ENCODE data around the gene ABCG8. TPM values are rescaled to one million over a fixed set of nuclear protein-coding genes. Genes with fewer than 3 reads are reported as not detected.
A peak's percentile ranks its signal among the peaks of the same experiment; 100 is the strongest.

Gene ABCG8
- polyA plus RNA-seq (2012; ENCODE audit: low read depth, missing spikeins) = 0.01 TPM

- TF ChIP-seq SPI1 (IDR thresholded peaks at IDR 0.05; ENCODE audit: low read depth, low read length) (no peak), POLR2A (IDR thresholded peaks at IDR 0.05; ENCODE audit: low read depth, low read length) (no peak), PAX5 (IDR thresholded peaks at IDR 0.05; ENCODE audit: insufficient read depth, low read length, severe bottlenecking) (no peak), TAF1 (IDR thresholded peaks at IDR 0.05; ENCODE audit: low read depth, low read length) (no peak), POU2F2 (IDR thresholded peaks at IDR 0.05; ENCODE audit: low read depth, low read length) (no peak)
- DNase-seq (ENCODE audit: insufficient read length, low spot score) = no peak
- FAIRE-seq = no peak
Observed at GRCh38 chr2:43838560-43839267, at the start of gene ABCG8, which contains the start of gene ABCG5. TSS of gene ABCG8 (plus strand) at chr2:43838971. CDS start at chr2:43839054, 83 bp downstream. TSS of gene ABCG5 (minus strand) at chr2:43838839. CDS start at chr2:43838679, 160 bp downstream.

GRCh38 chr2:43790147-43790546 lies 48.6 kb upstream of the ABCG8 start:
- no peak for DNase-seq (ENCODE audit: insufficient read length, low spot score)
- TF ChIP-seq SPI1 (IDR thresholded peaks at IDR 0.05; ENCODE audit: low read depth, low read length) (no peak), POLR2AphosphoS5 (IDR thresholded peaks at IDR 0.05; ENCODE audit: low read depth, low read length) (no peak), POU2F2 (IDR thresholded peaks at IDR 0.05; ENCODE audit: low read depth, low read length) (no peak)
- FAIRE-seq = no peak

DNA sequence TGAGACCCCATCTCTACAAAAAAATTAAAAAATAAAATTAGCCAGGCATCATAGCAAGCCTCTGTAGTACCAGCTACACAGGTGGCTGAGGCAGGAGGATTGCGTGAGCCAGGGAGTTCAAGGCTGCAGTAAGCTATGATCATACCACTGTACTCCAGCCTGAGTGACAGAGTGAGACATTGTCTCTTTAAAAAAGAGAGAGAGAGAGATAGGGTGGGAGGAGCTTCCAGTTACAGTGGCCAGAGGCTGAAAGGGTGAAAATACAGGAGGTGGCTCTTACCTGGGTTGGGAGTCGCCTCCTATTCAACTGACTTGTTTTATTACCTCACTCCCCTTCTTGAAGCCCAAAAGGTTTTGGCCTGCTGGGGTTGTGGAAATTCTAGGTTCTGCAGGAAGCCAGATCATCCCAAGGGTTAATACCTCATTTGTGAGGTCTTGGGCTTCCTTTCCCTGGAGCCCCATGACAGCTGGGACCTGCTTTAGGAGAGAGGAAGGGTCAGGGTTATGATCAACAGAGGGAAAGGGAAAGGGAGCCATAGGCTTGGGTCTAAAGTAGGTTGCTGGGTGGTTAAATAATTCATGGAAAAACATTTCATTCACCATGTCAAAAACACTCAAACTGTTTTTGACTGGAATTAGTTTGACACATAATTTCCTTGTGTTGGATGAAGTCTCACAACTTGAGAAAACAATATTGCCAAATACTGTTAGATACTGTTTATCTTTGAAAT lies 47.6 kb upstream of the ABCG8 start:
- DNase-seq (ENCODE audit: insufficient read length, low spot score) (no peak), FAIRE-seq (peak; percentile 16)
- TF ChIP-seq POLR2A (IDR thresholded peaks at IDR 0.05; ENCODE audit: low read depth, low read length) (no peak), SPI1 (IDR thresholded peaks at IDR 0.05; ENCODE audit: low read depth, low read length) (no peak)

DNA sequence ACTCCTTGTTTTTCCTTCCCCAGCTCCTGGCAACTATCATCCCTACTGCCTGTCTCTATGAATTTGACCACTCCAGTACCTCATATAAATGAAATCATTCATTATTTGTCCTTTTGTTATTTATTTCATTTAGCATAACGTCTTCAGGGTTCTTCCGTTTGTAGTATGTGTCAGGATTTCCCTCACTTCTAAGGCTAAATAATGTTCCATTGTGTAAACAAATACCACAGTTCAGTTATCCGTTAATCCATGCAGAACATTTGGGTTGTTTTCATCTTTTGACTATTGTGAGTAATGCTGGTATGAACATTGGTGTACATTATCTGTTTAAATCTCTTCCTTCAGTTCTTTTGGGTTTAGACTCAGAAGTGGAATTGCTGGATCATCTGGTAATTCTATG lies 46.1 kb upstream of the ABCG8 start:
- no peak for DNase-seq (ENCODE audit: insufficient read length, low spot score)
- TF ChIP-seq POLR2AphosphoS5 (IDR thresholded peaks at IDR 0.05; ENCODE audit: low read depth, low read length) = no peak
- TF ChIP-seq POLR2A (IDR thresholded peaks at IDR 0.05; ENCODE audit: low read depth, low read length) = no peak
- no peak for FAIRE-seq

DNA sequence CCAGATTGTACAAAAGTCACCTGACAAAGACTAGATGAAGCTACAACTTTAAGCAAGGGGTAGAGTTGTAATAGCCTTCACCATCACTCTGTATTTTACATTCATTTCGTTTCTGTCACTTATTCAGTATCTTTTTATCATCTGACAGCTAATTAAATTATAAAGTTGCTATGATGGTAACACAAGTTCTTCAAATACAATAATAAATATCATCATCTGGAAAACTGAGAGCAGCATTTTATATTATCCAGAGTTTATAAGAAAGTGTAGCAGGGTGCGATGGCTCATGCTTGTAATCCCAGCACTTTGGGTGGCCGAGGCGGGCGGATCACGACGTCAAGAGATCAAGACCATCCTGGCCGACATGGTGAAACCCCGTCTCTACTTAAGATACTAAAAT lies 43.8 kb upstream of the ABCG8 start:
- FAIRE-seq (no peak), DNase-seq (ENCODE audit: insufficient read length, low spot score) (no peak)
- no peak for TF ChIP-seq POLR2AphosphoS5 (IDR thresholded peaks at IDR 0.05; ENCODE audit: low read depth, low read length)
- TF ChIP-seq SPI1 (IDR thresholded peaks at IDR 0.05; ENCODE audit: low read depth, low read length) = no peak
- no peak for TF ChIP-seq TAF1 (IDR thresholded peaks at IDR 0.05; ENCODE audit: low read depth, low read length)
- TF ChIP-seq POU2F2 (IDR thresholded peaks at IDR 0.05; ENCODE audit: low read depth, low read length) = no peak
- no peak for TF ChIP-seq PAX5 (IDR thresholded peaks at IDR 0.05; ENCODE audit: insufficient read depth, low read length, severe bottlenecking)
- TF ChIP-seq POLR2A (IDR thresholded peaks at IDR 0.05; ENCODE audit: low read depth, low read length) = no peak

DNA sequence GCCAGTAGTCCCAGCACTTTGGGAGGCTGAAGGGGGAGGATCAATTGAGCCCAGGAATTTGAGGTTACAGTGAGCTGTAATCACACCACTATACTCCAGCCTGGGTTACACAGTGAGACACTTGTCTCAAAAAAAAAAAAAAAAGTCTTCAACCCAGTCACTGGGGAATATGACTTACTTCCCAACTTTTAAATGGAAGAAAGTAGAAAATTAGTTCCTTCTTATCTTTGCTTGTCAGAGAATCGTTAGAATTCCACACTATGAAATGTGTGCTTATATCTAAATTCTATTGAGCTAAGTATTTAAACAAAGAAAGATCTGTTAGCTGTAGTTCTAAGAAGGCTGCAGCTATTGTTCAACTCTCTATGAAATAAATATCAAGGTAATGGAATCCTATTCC lies 42.6 kb upstream of the ABCG8 start:
- TF ChIP-seq TAF1 (IDR thresholded peaks at IDR 0.05; ENCODE audit: low read depth, low read length) (no peak), POLR2A (IDR thresholded peaks at IDR 0.05; ENCODE audit: low read depth, low read length) (no peak), SPI1 (IDR thresholded peaks at IDR 0.05; ENCODE audit: low read depth, low read length) (no peak), PAX5 (IDR thresholded peaks at IDR 0.05; ENCODE audit: insufficient read depth, low read length, severe bottlenecking) (no peak), POU2F2 (IDR thresholded peaks at IDR 0.05; ENCODE audit: low read depth, low read length) (no peak), POLR2AphosphoS5 (IDR thresholded peaks at IDR 0.05; ENCODE audit: low read depth, low read length) (no peak)
- DNase-seq (ENCODE audit: insufficient read length, low spot score) (no peak), FAIRE-seq (no peak)

DNA sequence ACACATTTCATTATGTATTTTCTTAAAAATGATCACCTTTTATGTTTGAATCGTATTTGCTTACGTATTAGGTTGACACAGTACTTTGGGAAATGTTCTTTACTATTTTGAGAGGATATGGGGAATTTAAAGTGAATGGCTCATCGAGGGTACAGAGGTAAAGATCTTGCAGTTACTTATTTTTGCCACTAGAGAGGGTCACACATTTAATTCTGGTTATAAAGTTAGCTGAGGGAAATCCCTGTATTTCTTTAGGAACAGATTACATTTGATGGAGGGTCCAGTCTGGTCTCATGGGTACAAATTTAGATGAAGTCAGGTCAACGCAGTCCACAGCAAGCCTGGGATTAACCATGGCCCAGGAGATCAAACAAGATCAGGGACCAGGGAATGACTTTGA lies 40.5 kb upstream of the ABCG8 start:
- FAIRE-seq (no peak), DNase-seq (ENCODE audit: insufficient read length, low spot score) (no peak)
- no peak for TF ChIP-seq PAX5 (IDR thresholded peaks at IDR 0.05; ENCODE audit: insufficient read depth, low read length, severe bottlenecking)
- TF ChIP-seq TAF1 (IDR thresholded peaks at IDR 0.05; ENCODE audit: low read depth, low read length) = no peak
- TF ChIP-seq POLR2AphosphoS5 (IDR thresholded peaks at IDR 0.05; ENCODE audit: low read depth, low read length) = no peak
- no peak for TF ChIP-seq POLR2A (IDR thresholded peaks at IDR 0.05; ENCODE audit: low read depth, low read length)
- TF ChIP-seq POU2F2 (IDR thresholded peaks at IDR 0.05; ENCODE audit: low read depth, low read length) = no peak
- no peak for TF ChIP-seq SPI1 (IDR thresholded peaks at IDR 0.05; ENCODE audit: low read depth, low read length)

GRCh38 chr2:43800894-43801293 lies 37.9 kb upstream of the ABCG8 start:
- TF ChIP-seq SPI1 (IDR thresholded peaks at IDR 0.05; ENCODE audit: low read depth, low read length) (no peak), TAF1 (IDR thresholded peaks at IDR 0.05; ENCODE audit: low read depth, low read length) (no peak), PAX5 (IDR thresholded peaks at IDR 0.05; ENCODE audit: insufficient read depth, low read length, severe bottlenecking) (no peak), POLR2AphosphoS5 (IDR thresholded peaks at IDR 0.05; ENCODE audit: low read depth, low read length) (no peak), POU2F2 (IDR thresholded peaks at IDR 0.05; ENCODE audit: low read depth, low read length) (no peak), POLR2A (IDR thresholded peaks at IDR 0.05; ENCODE audit: low read depth, low read length) (no peak)
- DNase-seq (ENCODE audit: insufficient read length, low spot score) (no peak), FAIRE-seq (no peak)

DNA sequence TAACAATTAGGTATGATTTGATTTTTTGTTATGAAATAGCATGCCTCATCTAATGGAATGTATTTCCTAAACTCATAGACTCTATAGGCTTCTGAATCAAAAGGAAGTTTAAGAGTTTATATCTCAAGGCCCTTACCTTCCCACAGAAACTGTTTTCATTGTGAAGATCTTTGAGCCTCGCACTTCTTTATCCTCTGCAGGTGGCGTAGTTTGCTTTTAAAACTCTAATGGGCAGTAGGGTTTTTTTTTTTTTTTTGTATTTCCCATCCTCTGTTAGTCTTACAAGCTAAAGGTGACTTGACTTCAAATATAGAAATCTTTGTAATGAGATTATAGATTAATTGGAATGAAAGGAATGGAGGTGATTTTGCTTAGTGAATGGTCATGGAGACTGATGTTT lies 36.6 kb upstream of the ABCG8 start:
- no peak for TF ChIP-seq POLR2AphosphoS5 (IDR thresholded peaks at IDR 0.05; ENCODE audit: low read depth, low read length)
- no peak for TF ChIP-seq POLR2A (IDR thresholded peaks at IDR 0.05; ENCODE audit: low read depth, low read length)
- TF ChIP-seq SPI1 (IDR thresholded peaks at IDR 0.05; ENCODE audit: low read depth, low read length) = no peak
- TF ChIP-seq PAX5 (IDR thresholded peaks at IDR 0.05; ENCODE audit: insufficient read depth, low read length, severe bottlenecking) = no peak
- no peak for TF ChIP-seq TAF1 (IDR thresholded peaks at IDR 0.05; ENCODE audit: low read depth, low read length)
- no peak for TF ChIP-seq POU2F2 (IDR thresholded peaks at IDR 0.05; ENCODE audit: low read depth, low read length)

DNA sequence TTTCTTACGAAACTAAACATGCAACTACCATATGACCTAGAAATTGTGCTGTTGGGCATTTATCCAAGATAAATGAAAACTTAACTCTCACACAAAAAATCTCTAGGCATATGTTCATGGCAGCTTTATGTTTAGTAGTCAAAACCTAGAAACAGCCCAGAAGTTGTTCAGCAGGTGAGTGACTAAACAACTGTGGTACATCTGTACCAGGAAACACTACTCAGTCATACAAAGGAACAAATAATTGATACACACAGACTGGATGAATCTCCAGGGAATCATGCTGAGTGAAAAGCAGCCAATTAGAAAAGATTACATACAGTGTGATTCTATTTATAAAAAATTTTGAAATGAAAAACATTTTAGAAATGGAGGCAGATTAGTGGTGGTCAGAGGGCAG lies 35.7 kb upstream of the ABCG8 start:
- TF ChIP-seq TAF1 (IDR thresholded peaks at IDR 0.05; ENCODE audit: low read depth, low read length) (no peak), POLR2A (IDR thresholded peaks at IDR 0.05; ENCODE audit: low read depth, low read length) (no peak), POU2F2 (IDR thresholded peaks at IDR 0.05; ENCODE audit: low read depth, low read length) (no peak), PAX5 (IDR thresholded peaks at IDR 0.05; ENCODE audit: insufficient read depth, low read length, severe bottlenecking) (no peak), POLR2AphosphoS5 (IDR thresholded peaks at IDR 0.05; ENCODE audit: low read depth, low read length) (no peak), SPI1 (IDR thresholded peaks at IDR 0.05; ENCODE audit: low read depth, low read length) (no peak)
- no peak for DNase-seq (ENCODE audit: insufficient read length, low spot score)
- FAIRE-seq = peak; percentile 48

More for the DNA sequence above, 36.6 kb upstream of the ABCG8 start:
- FAIRE-seq (no peak), DNase-seq (ENCODE audit: insufficient read length, low spot score) (no peak)
